Measurements from ENCODE around the gene TMEM271.

DNA sequence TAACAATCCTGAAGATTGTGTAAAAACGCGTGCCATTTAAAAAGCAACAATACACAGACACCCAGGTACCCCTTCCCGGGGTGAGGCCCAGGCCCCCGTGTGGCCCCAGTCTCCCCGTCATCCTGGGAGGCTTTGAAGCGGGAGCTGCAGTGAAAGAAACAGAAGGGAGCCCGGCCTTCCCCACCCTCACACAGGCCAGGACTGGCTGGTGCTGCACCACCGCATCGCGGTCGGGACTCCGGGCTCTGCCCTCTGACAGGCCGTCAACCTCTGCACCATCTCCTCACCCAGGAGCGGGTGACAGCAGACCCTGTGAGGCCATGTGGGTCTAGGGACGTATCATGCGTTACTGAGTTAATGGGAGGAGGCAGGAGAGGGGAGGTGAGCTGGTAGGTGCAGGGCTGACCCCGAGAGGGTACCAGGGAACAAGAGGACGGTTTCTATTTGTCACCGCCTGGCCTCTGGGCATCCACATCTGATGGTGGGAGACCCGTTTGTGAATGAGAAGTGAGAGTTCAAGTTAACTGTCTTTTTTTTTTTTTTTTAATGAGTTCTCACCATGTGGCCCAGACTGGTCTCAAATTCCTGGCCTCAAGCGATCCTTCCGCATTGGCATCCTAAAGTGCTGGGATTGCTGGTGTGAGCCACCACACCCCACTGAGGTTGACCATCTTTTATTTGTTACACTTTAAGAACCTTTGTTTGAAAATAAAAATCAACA lies 49.7 kb downstream of the TMEM271 start:
- TF ChIP-seq POLR2A (IDR thresholded peaks at IDR 0.05; ENCODE audit: low read depth, low read length) (no peak), TAF1 (IDR thresholded peaks at IDR 0.05; ENCODE audit: borderline replicate concordance, low read depth, low read length) (no peak)
